HUES64 (cell line): ENCODE data around the gene KY.

Source experiments
- H3K27ac ChIP-seq: 2 replicates; pipeline ENCODE4 v1.7.0; 2013; ENCODE audit warnings: low read depth, low read length, inconsistent platforms
- H3K27me3 ChIP-seq: 2 replicates; pipeline ENCODE4 v1.6.1; 2013; ENCODE audit warnings: mild to moderate bottlenecking, low read length; ENCODE audit not compliant: insufficient read depth
- H3K36me3 ChIP-seq: 2 replicates; pipeline ENCODE4 v1.6.1; 2013; ENCODE audit warnings: mild to moderate bottlenecking, low read length; ENCODE audit not compliant: insufficient read depth
- H3K4me1 ChIP-seq: 2 replicates; pipeline ENCODE4 v1.6.1; 2013; ENCODE audit warnings: mild to moderate bottlenecking, low read length, moderate library complexity; ENCODE audit not compliant: insufficient read depth
- H3K4me3 ChIP-seq: 2 replicates; pipeline ENCODE4 v1.5.1; 2013; ENCODE audit warnings: mild to moderate bottlenecking, low read length, moderate library complexity
- H3K9ac ChIP-seq: 2 replicates; pipeline ENCODE4 v1.6.1; 2013; ENCODE audit warnings: mild to moderate bottlenecking, low read depth, low read length
- H3K9me3 ChIP-seq: 2 replicates; pipeline ENCODE4 v1.6.1; 2013; ENCODE audit warnings: low read depth, low read length; ENCODE audit not compliant: insufficient read depth
- WGBS: fragments of 150-250, 120-280 bp; methylation state at CpG from one replicate; pipeline ENCODE4 v1.1.7; 2013; ENCODE audit warnings: missing lambda C conversion rate; 5-methylcytosine and 5-hydroxymethylcytosine counted together

KY gene

GRCh38 chr3:134615743-134616142 lies 35.1 kb downstream of the KY start:
- Histone ChIP-seq H3K9me3 (no peaks in the 10 kb centered on the region), H3K36me3 (no peaks in the 10 kb centered on the region), H3K27ac (no peak overlapping the region), H3K4me1 (no peaks in the 10 kb centered on the region), H3K4me3 (no peak overlapping the region), H3K9ac (no peak overlapping the region), H3K27me3 (no peaks in the 10 kb centered on the region)
- WGBS: 89% methylated on average over 5 of the region's 5 CpGs

- Histone ChIP-seq H3K27ac (no peak overlapping the region), H3K4me3 (no peak overlapping the region), H3K9ac (no peak overlapping the region), H3K9me3 (no peaks in the 10 kb centered on the region), H3K36me3 (no peaks in the 10 kb centered on the region), H3K4me1 (no peaks in the 10 kb centered on the region), H3K27me3 (no peaks in the 10 kb centered on the region)
- 94% methylated on average over 4 of the region's 4 CpGs for WGBS
Measured at GRCh38 chr3:134614955-134615354, 35.9 kb downstream of the KY start.

GRCh38 chr3:134613006-134613520 lies 37.8 kb downstream of the KY start:
- H3K4me3 ChIP-seq: no peak overlapping the region
- H3K36me3 ChIP-seq: no peaks in the 10 kb centered on the region
- H3K27ac ChIP-seq: no peak overlapping the region
- H3K9ac ChIP-seq: no peak overlapping the region
- H3K4me1 ChIP-seq: no peaks in the 10 kb centered on the region
- WGBS: 75% methylated on average over 6 of the region's 6 CpGs
- no peaks in the 10 kb centered on the region for H3K9me3 ChIP-seq
- H3K27me3 ChIP-seq: 0 out of 2 replicates have a peak, but pooled peaks cover 3% of the 10 kb centered on the region

GRCh38 chr3:134611516-134611915 lies 39.3 kb downstream of the KY start:
- 93% methylated on average over 2 of the region's 2 CpGs for WGBS

GRCh38 chr3:134610432-134611385 lies 40.1 kb downstream of the KY start:
- Histone ChIP-seq H3K9me3 (no peaks in the 10 kb centered on the region), H3K27me3 (0 out of 2 replicates have a peak, but pooled peaks cover 3% of the 10 kb centered on the region), H3K36me3 (no peaks in the 10 kb centered on the region), H3K4me3 (no peak overlapping the region), H3K9ac (no peak overlapping the region), H3K27ac (no peak overlapping the region), H3K4me1 (no peaks in the 10 kb centered on the region)
- 85% methylated on average over 11 of the region's 11 CpGs for WGBS

More at GRCh38 chr3:134611516-134611915, 39.3 kb downstream of the KY start:
- 0 out of 2 replicates have a peak, but pooled peaks cover 3% of the 10 kb centered on the region for H3K27me3 ChIP-seq
- H3K27ac ChIP-seq: no peak overlapping the region
- no peak overlapping the region for H3K9ac ChIP-seq
- no peaks in the 10 kb centered on the region for H3K9me3 ChIP-seq
- no peaks in the 10 kb centered on the region for H3K36me3 ChIP-seq
- H3K4me3 ChIP-seq: no peak overlapping the region
- no peaks in the 10 kb centered on the region for H3K4me1 ChIP-seq

- Histone ChIP-seq H3K9me3 (no peaks in the 10 kb centered on the region), H3K4me3 (no peak overlapping the region), H3K9ac (no peak overlapping the region), H3K36me3 (no peaks in the 10 kb centered on the region), H3K4me1 (no peaks in the 10 kb centered on the region), H3K27me3 (0 out of 2 replicates have a peak, but pooled peaks cover 3% of the 10 kb centered on the region), H3K27ac (no peak overlapping the region)
- 90% methylated on average over 10 of the region's 10 CpGs for WGBS
Measured at GRCh38 chr3:134609821-134610431, 40.9 kb downstream of the KY start.

- Histone ChIP-seq H3K9ac (no peak overlapping the region), H3K27me3 (0 out of 2 replicates have a peak, but pooled peaks cover 3% of the 10 kb centered on the region), H3K36me3 (no peaks in the 10 kb centered on the region), H3K9me3 (no peaks in the 10 kb centered on the region), H3K4me3 (no peak overlapping the region), H3K27ac (no peak overlapping the region), H3K4me1 (no peaks in the 10 kb centered on the region)
- WGBS: 92% methylated on average over 10 of the region's 10 CpGs
Measured at GRCh38 chr3:134608771-134609435, 41.9 kb downstream of the KY start.

GRCh38 chr3:134608023-134608770 lies 42.6 kb downstream of the KY start:
- Histone ChIP-seq H3K9me3 (no peaks in the 10 kb centered on the region), H3K4me1 (no peaks in the 10 kb centered on the region), H3K27ac (no peak overlapping the region), H3K9ac (no peak overlapping the region), H3K36me3 (no peaks in the 10 kb centered on the region), H3K4me3 (no peak overlapping the region), H3K27me3 (0 out of 2 replicates have a peak, but pooled peaks cover 3% of the 10 kb centered on the region)
- WGBS: 94% methylated on average over 6 of the region's 6 CpGs

GRCh38 chr3:134607054-134608022 lies 43.5 kb downstream of the KY start:
- Histone ChIP-seq H3K36me3 (no peaks in the 10 kb centered on the region), H3K9me3 (no peaks in the 10 kb centered on the region), H3K4me1 (no peaks in the 10 kb centered on the region), H3K27ac (no peak overlapping the region), H3K9ac (no peak overlapping the region), H3K4me3 (no peak overlapping the region), H3K27me3 (0 out of 2 replicates have a peak, but pooled peaks cover 3% of the 10 kb centered on the region)
- WGBS: 88% methylated on average over 13 of the region's 13 CpGs
